SK-N-SH (cell line): ENCODE measurements around the gene MACROD1. TPM values are rescaled to one million over a fixed set of nuclear protein-coding genes. Genes with fewer than 3 reads are reported as not detected.

Experiments used
- CTCF ChIA-PET: fragments of 300-600, 350-600 bp; formaldehyde crosslinking; extraction: SDS; loops from one replicate; lab custom pipeline; 2021; lab: Yijun Ruan, JAX
- POLR2A ChIA-PET: fragments of 350-600 bp; sonication (Branson Sonifier 250); formaldehyde crosslinking; extraction: SDS; loops from one replicate; lab custom pipeline; 2020; ENCODE audit warnings: antibody characterized with exemption, inconsistent platforms; lab: Yijun Ruan, JAX
- DNase-seq: peaks from one replicate; pipeline ENCODE4 v3.0.0; 2012
- H2AFZ ChIP-seq: fragments of 200-600 bp; sonication (generic); 2 replicates; pipeline ENCODE4 v1.8.1; 2016; ENCODE audit warnings: antibody characterized with exemption, mild to moderate bottlenecking, low read depth
- H3F3A ChIP-seq: fragments of 200-600 bp; sonication (generic); replicated peaks from 2 replicates; pipeline ENCODE3; 2016; ENCODE audit warnings: antibody characterized with exemption, mild to moderate bottlenecking; ENCODE audit not compliant: insufficient read depth
- H3K27ac ChIP-seq, 2 experiments: fragments of 200-500 bp in 1 of 2; fragments of 200-600 bp in 1 of 2; sonication (Bioruptor generic) in 1 of 2; sonication (generic), shearing (Covaris generic) in 1 of 2; 2 replicates each; pipeline versions ENCODE4 v1.5.1 to v1.6.1; 2014 to 2016; ENCODE audit warnings: low read depth in 2 of 2, inconsistent platforms in 1 of 2, low read length in 1 of 2, mild to moderate bottlenecking in 1 of 2, mixed read lengths in 1 of 2
- H3K27me3 ChIP-seq: fragments of 200-600 bp; sonication (generic), shearing (Covaris generic); 2 replicates; pipeline ENCODE4 v1.6.1; 2016; ENCODE audit warnings: mixed run types; ENCODE audit not compliant: insufficient read depth
- H3K36me3 ChIP-seq, 2 experiments: fragments of 200-500 bp in 1 of 2; fragments of 200-600 bp in 1 of 2; sonication (Bioruptor generic) in 1 of 2; sonication (generic) in 1 of 2; replicated peaks in 1 of 2; 2 replicates each; pipeline versions ENCODE3 to v1.5.1; 2014 to 2016; ENCODE audit warnings: low read length in 1 of 2, mild to moderate bottlenecking in 1 of 2; ENCODE audit not compliant: insufficient read depth in 2 of 2, control insufficient read depth in 1 of 2
- H3K4me1 ChIP-seq, 2 experiments: fragments of 200-500 bp in 1 of 2; fragments of 200-600 bp in 1 of 2; sonication (Bioruptor generic) in 1 of 2; sonication (generic), shearing (Covaris generic) in 1 of 2; 2 replicates each; pipeline versions ENCODE4 v1.5.1 to v1.6.1; 2014 to 2016; ENCODE audit warnings: low read depth in 1 of 2, low read length in 1 of 2, mixed run types in 1 of 2; ENCODE audit not compliant: insufficient read depth in 2 of 2, control insufficient read depth in 1 of 2
- H3K4me2 ChIP-seq: fragments of 200-600 bp; sonication (generic), shearing (Covaris generic); 2 replicates; pipeline ENCODE4 v1.6.1; 2017; ENCODE audit warnings: mixed run types
- H3K4me3 ChIP-seq, 2 experiments: fragments of 200-500 bp in 1 of 2; fragments of 200-600 bp in 1 of 2; sonication (Bioruptor generic) in 1 of 2; sonication (generic), shearing (Covaris generic) in 1 of 2; 2 replicates each; pipeline versions ENCODE4 v1.5.1 to v1.8.1; 2014 to 2016; ENCODE audit warnings: low read depth in 2 of 2, inconsistent platforms in 1 of 2, low read length in 1 of 2, mild to moderate bottlenecking in 1 of 2, mixed read lengths in 1 of 2, moderate library complexity in 1 of 2
- H3K79me2 ChIP-seq: fragments of 200-600 bp; sonication (generic); 2 replicates; pipeline ENCODE4 v1.8.1; 2017; ENCODE audit warnings: mild to moderate bottlenecking; ENCODE audit not compliant: insufficient read depth
- H3K9ac ChIP-seq: fragments of 200-600 bp; sonication (generic); 2 replicates; pipeline ENCODE4 v1.6.1; 2017; ENCODE audit warnings: mixed run types
- H3K9me2 ChIP-seq: fragments of 200-600 bp; sonication (generic); 2 replicates; pipeline ENCODE4 v1.6.1; 2017; ENCODE audit warnings: mixed run types
- H3K9me3 ChIP-seq: fragments of 200-600 bp; sonication (generic); 2 replicates; pipeline ENCODE4 v1.6.1; 2017; ENCODE audit warnings: mixed run types, mild to moderate bottlenecking, moderate library complexity
- H4K20me1 ChIP-seq: fragments of 200-600 bp; sonication (generic); 2 replicates; pipeline ENCODE4 v1.6.1; 2017; ENCODE audit warnings: mild to moderate bottlenecking, mixed run types; ENCODE audit not compliant: insufficient read depth
- CHD2 ChIP-seq: fragments of 150-350 bp; IDR thresholded peaks from 2 replicates; pipeline ENCODE4 v1.6.1; 2018; ENCODE audit warnings: low read length; ENCODE audit not compliant: partially characterized antibody
- CTCF ChIP-seq: fragments of 200-600 bp; sonication (generic); IDR thresholded peaks from 2 replicates; pipeline ENCODE4 v1.6.1; 2017; ENCODE audit warnings: antibody characterized with exemption, mild to moderate bottlenecking, moderate library complexity
- ELF1 ChIP-seq: IDR thresholded peaks from 2 replicates; pipeline ENCODE4 v1.4.0; 2012
- EP300 ChIP-seq, 2 experiments: IDR thresholded peaks; 2 replicates each; pipeline versions ENCODE4 v1.4.0 to v1.6.1; 2012; ENCODE audit warnings: borderline replicate concordance in 1 of 2, low read depth in 1 of 2, low read length in 1 of 2
- EZH2phosphoT487 ChIP-seq: fragments of 200-600 bp; sonication (generic); IDR thresholded peaks from 2 replicates; pipeline ENCODE4 v1.6.1; 2017; ENCODE audit warnings: low read depth, mixed run types, mild to moderate bottlenecking, antibody characterized with exemption, moderate library complexity, borderline replicate concordance
- FOSL2 ChIP-seq: IDR thresholded peaks from 2 replicates; pipeline ENCODE4 v1.4.0; 2012; ENCODE audit warnings: low read depth, mild to moderate bottlenecking, moderate library complexity, borderline replicate concordance
- FOXJ3 ChIP-seq: sonication (generic); formaldehyde crosslinking; IDR thresholded peaks from 2 replicates; pipeline ENCODE4 v1.5.1; 2020; ENCODE audit warnings: mild to moderate bottlenecking, missing genetic modification reagents
- FOXM1 ChIP-seq: IDR thresholded peaks from 2 replicates; pipeline ENCODE4 v1.4.0; 2012; ENCODE audit warnings: low read depth, mild to moderate bottlenecking
- GATA2 ChIP-seq: sonication (generic); formaldehyde crosslinking; IDR thresholded peaks from 2 replicates; pipeline ENCODE4 v1.5.0; 2020; ENCODE audit warnings: mild to moderate bottlenecking, missing genetic modification reagents
- JUND ChIP-seq: IDR thresholded peaks from 2 replicates; pipeline ENCODE4 v1.4.0; 2012
- MEF2A ChIP-seq: IDR thresholded peaks from 2 replicates; pipeline ENCODE4 v1.4.0; 2012; ENCODE audit warnings: low read depth, borderline replicate concordance
- MXI1 ChIP-seq: IDR thresholded peaks from 2 replicates; pipeline ENCODE4 v1.6.1; 2012; ENCODE audit warnings: mild to moderate bottlenecking, low read depth, low read length, improper control_type of control experiment
- NFIC ChIP-seq: IDR thresholded peaks from 2 replicates; pipeline ENCODE4 v1.4.0; 2012; ENCODE audit warnings: borderline replicate concordance
- NRF1 ChIP-seq: IDR thresholded peaks from 2 replicates; pipeline ENCODE4 v1.6.1; 2012; ENCODE audit warnings: low read depth, mild to moderate bottlenecking, low read length
- RAD21 ChIP-seq: IDR thresholded peaks from 2 replicates; pipeline ENCODE4 v1.6.1; 2012; ENCODE audit warnings: mild to moderate bottlenecking, low read length
- RCOR1 ChIP-seq: fragments of 150-350 bp; IDR thresholded peaks from 2 replicates; pipeline ENCODE4 v1.6.1; 2017; ENCODE audit warnings: antibody characterized with exemption, low read length
- RFX5 ChIP-seq: IDR thresholded peaks from 2 replicates; pipeline ENCODE4 v1.6.1; 2012; ENCODE audit warnings: mild to moderate bottlenecking, improper control_type of control experiment, low read length
- RXRA ChIP-seq: IDR thresholded peaks from 2 replicates; pipeline ENCODE4 v1.4.0; 2012; ENCODE audit warnings: low read depth, mild to moderate bottlenecking, borderline replicate concordance
- SIN3A ChIP-seq: IDR thresholded peaks from 2 replicates; pipeline ENCODE4 v1.6.1; 2012; ENCODE audit warnings: low read depth, mild to moderate bottlenecking, low read length, moderate library complexity, borderline replicate concordance
- SMC3 ChIP-seq: IDR thresholded peaks from 2 replicates; pipeline ENCODE4 v1.6.1; 2012; ENCODE audit warnings: low read depth, low read length, improper control_type of control experiment
- TCF12 ChIP-seq: IDR thresholded peaks from 2 replicates; pipeline ENCODE4 v1.4.0; 2012
- TEAD4 ChIP-seq: IDR thresholded peaks from 2 replicates; pipeline ENCODE4 v1.4.0; 2012; ENCODE audit warnings: mild to moderate bottlenecking, borderline replicate concordance; ENCODE audit not compliant: insufficient read depth
- USF1 ChIP-seq: IDR thresholded peaks from 2 replicates; pipeline ENCODE4 v1.4.0; 2012; ENCODE audit warnings: low read depth, borderline replicate concordance
- WGBS: methylation state at CpG from one replicate; pipeline ENCODE4 v1.1.6; 2017; ENCODE audit warnings: low lambda C conversion rate; 5-methylcytosine and 5-hydroxymethylcytosine counted together
- polyA plus RNA-seq, 3 experiments: library from polyadenylated mRNA; depleted of rRNA; stranded (reverse); fragments of >200 nt; gene quantifications; 2 replicates each; pipeline ENCODE4 v1.2.3, GENCODE V29; 2012
- TF ChIP-seq, protein P1 (sequence below): IDR thresholded peaks from 2 replicates; pipeline ENCODE4; 2012
- TF ChIP-seq, protein P2 (sequence below): fragments of 150-350 bp; IDR thresholded peaks from 2 replicates; pipeline ENCODE4 v1.6.1; 2016; ENCODE audit warnings: mild to moderate bottlenecking, low read depth, low read length

Gene MACROD1
- polyA plus RNA-seq, 1 of the 3 experiments (the other 2 are of a cell fraction): 49.1 TPM

GRCh38 chr11:64178951-64179639, 13.2 kb upstream of the MACROD1 start:
- H3K4me3 ChIP-seq: no peak overlapping the region
- peaks cover 14 to 23% of the 10 kb centered on the region in 2 experiments; a peak in 3 of 4 replicates for H3K4me1 ChIP-seq
- no peaks in the 10 kb centered on the region for H3K36me3 ChIP-seq
- DNase-seq: no peak
- no peaks in the 10 kb centered on the region for H4K20me1 ChIP-seq
- no peak overlapping the region for H3K27ac ChIP-seq
- H3K9me2 ChIP-seq: no peaks in the 10 kb centered on the region
- CTCF ChIA-PET: interaction anchor here (2.8 kb wide), 1 partner anchor 13 kb away, joined by 9 read pairs; the partner anchor contains the start of gene MACROD1
- WGBS: 95% methylated on average over 12 of the region's 12 CpGs
- no peak for TF ChIP-seq TEAD4
- no peak for TF ChIP-seq MXI1
- no peak for TF ChIP-seq ELF1
- no peak for TF ChIP-seq EP300 (IDR thresholded peaks at IDR 0.05; ENCODE audit: borderline replicate concordance in 1 of 2, low read depth in 1 of 2, low read length in 1 of 2)
- TF ChIP-seq FOXM1: no peak
- no peak for TF ChIP-seq JUND
- no peak for TF ChIP-seq CHD2
- no peak for TF ChIP-seq EZH2phosphoT487
- TF ChIP-seq NFIC: no peak
- no peak for TF ChIP-seq FOXJ3 (CRISPR knock-in tag)
- no peak for TF ChIP-seq MEF2A
- TF ChIP-seq GATA2: no peak
- no peak for TF ChIP-seq USF1
- TF ChIP-seq RFX5: no peak
- no peak for TF ChIP-seq RAD21
- no peak for TF ChIP-seq SIN3A
- TF ChIP-seq, protein P1, sequence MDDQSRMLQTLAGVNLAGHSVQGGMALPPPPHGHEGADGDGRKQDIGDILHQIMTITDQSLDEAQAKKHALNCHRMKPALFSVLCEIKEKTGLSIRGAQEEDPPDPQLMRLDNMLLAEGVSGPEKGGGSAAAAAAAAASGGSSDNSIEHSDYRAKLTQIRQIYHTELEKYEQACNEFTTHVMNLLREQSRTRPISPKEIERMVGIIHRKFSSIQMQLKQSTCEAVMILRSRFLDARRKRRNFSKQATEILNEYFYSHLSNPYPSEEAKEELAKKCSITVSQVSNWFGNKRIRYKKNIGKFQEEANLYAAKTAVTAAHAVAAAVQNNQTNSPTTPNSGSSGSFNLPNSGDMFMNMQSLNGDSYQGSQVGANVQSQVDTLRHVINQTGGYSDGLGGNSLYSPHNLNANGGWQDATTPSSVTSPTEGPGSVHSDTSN: no peak
- no peak for TF ChIP-seq RCOR1
- no peak overlapping the region for H3K4me2 ChIP-seq
- no peaks in the 10 kb centered on the region for H3K27me3 ChIP-seq
- peaks cover 27% of the 10 kb centered on the region for H3K79me2 ChIP-seq
- POLR2A ChIA-PET: no interaction called here
- H3F3A ChIP-seq: peaks cover 20% of the 10 kb centered on the region
- no peaks in the 10 kb centered on the region for H3K9me3 ChIP-seq
- H3K9ac ChIP-seq: no peak overlapping the region
- no peak overlapping the region for H2AFZ ChIP-seq

- POLR2A ChIA-PET: no interaction called here
- CTCF ChIA-PET: no interaction called here
- H3K9me3 ChIP-seq: no peaks in the 10 kb centered on the region
- no peak overlapping the region for H3K4me2 ChIP-seq
- H2AFZ ChIP-seq: no peak overlapping the region
- no peak overlapping the region for H3K9ac ChIP-seq
- no peaks in the 10 kb centered on the region for H3K36me3 ChIP-seq
- 95% methylated on average over 1 of the region's 1 CpG for WGBS
- H3K27ac ChIP-seq: no peak overlapping the region
- peaks cover 20% of the 10 kb centered on the region for H3F3A ChIP-seq
- H3K27me3 ChIP-seq: no peaks in the 10 kb centered on the region
- H3K79me2 ChIP-seq: peaks cover 18% of the 10 kb centered on the region
- peaks cover 11 to 16% of the 10 kb centered on the region in 2 experiments; a peak in 3 of 4 replicates for H3K4me1 ChIP-seq
- H3K4me3 ChIP-seq: no peak overlapping the region
- H4K20me1 ChIP-seq: no peaks in the 10 kb centered on the region
- DNase-seq: no peak
- no peaks in the 10 kb centered on the region for H3K9me2 ChIP-seq
- TF ChIP-seq FOXJ3 (CRISPR knock-in tag) (no peak), FOSL2 (no peak), EP300 (IDR thresholded peaks at IDR 0.05; ENCODE audit: borderline replicate concordance in 1 of 2, low read depth in 1 of 2, low read length in 1 of 2) (no peak), RCOR1 (no peak), CTCF (no peak), RXRA (no peak), NFIC (no peak), NRF1 (no peak), MEF2A (no peak), FOXM1 (no peak), TCF12 (no peak), SMC3 (no peak), EZH2phosphoT487 (no peak), RFX5 (no peak)
- TF ChIP-seq, protein P2, sequence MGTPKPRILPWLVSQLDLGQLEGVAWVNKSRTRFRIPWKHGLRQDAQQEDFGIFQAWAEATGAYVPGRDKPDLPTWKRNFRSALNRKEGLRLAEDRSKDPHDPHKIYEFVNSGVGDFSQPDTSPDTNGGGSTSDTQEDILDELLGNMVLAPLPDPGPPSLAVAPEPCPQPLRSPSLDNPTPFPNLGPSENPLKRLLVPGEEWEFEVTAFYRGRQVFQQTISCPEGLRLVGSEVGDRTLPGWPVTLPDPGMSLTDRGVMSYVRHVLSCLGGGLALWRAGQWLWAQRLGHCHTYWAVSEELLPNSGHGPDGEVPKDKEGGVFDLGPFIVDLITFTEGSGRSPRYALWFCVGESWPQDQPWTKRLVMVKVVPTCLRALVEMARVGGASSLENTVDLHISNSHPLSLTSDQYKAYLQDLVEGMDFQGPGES: no peak
Observed at GRCh38 chr11:64178203-64178602, 12.3 kb upstream of the MACROD1 start.
